Progenitor cell of endocrine pancreas (in vitro differentiated cells): Measurements from ENCODE around the gene CCDC14. TPM values are rescaled to one million over a fixed set of nuclear protein-coding genes. Genes with fewer than 3 reads are reported as not detected.
A peak's percentile ranks its signal among the peaks of the same experiment; 100 is the strongest.
"Not testable (repeated sequence)": the region's sequence is repeated elsewhere in the genome, so short reads cannot be mapped to it uniquely, and the experiment has no call there.

Experiments used
- DNase-seq: peaks from one replicate; pipeline ENCODE4 v3.0.0; 2021; ENCODE audit warnings: low spot score; ENCODE audit not compliant: unreplicated experiment
- H3K27ac Mint-ChIP-seq: 2 replicates; pipeline ENCODE4 v1.8.0; 2021; ENCODE audit warnings: mild to moderate bottlenecking, moderate library complexity, mixed read lengths
- H3K27me3 Mint-ChIP-seq: 2 replicates; pipeline ENCODE4 v1.8.0; 2021; ENCODE audit warnings: mixed read lengths
- H3K36me3 Mint-ChIP-seq: 2 replicates; pipeline ENCODE4 v1.8.0; 2022; ENCODE audit warnings: mixed read lengths; ENCODE audit not compliant: insufficient read depth
- H3K4me1 Mint-ChIP-seq: 2 replicates; pipeline ENCODE4 v1.8.0; 2021; ENCODE audit warnings: low read depth, mixed read lengths
- H3K4me3 Mint-ChIP-seq: 2 replicates; pipeline ENCODE4 v1.8.0; 2021; ENCODE audit warnings: low read depth, mild to moderate bottlenecking, moderate library complexity, mixed read lengths
- H3K9me3 Mint-ChIP-seq: 2 replicates; pipeline ENCODE4 v1.8.0; 2021; ENCODE audit warnings: low read depth, mixed read lengths
- CTCF ChIP-seq: fragments of 200-600 bp; sonication (generic); IDR thresholded peaks from one replicate; pipeline ENCODE4 v1.5.0; 2021; ENCODE audit warnings: antibody characterized with exemption, mild to moderate bottlenecking; ENCODE audit not compliant: unreplicated experiment
- long read RNA-seq: library from polyadenylated mRNA; unstranded; transcript quantifications from one replicate; pipeline ENCODE4 v2.0.0, GENCODE V29; 2020
- total RNA-seq: library from RNA; stranded (reverse); gene quantifications from 2 replicates; pipeline ENCODE4 v1.2.1, GENCODE V29; 2021

Gene CCDC14, protein sequence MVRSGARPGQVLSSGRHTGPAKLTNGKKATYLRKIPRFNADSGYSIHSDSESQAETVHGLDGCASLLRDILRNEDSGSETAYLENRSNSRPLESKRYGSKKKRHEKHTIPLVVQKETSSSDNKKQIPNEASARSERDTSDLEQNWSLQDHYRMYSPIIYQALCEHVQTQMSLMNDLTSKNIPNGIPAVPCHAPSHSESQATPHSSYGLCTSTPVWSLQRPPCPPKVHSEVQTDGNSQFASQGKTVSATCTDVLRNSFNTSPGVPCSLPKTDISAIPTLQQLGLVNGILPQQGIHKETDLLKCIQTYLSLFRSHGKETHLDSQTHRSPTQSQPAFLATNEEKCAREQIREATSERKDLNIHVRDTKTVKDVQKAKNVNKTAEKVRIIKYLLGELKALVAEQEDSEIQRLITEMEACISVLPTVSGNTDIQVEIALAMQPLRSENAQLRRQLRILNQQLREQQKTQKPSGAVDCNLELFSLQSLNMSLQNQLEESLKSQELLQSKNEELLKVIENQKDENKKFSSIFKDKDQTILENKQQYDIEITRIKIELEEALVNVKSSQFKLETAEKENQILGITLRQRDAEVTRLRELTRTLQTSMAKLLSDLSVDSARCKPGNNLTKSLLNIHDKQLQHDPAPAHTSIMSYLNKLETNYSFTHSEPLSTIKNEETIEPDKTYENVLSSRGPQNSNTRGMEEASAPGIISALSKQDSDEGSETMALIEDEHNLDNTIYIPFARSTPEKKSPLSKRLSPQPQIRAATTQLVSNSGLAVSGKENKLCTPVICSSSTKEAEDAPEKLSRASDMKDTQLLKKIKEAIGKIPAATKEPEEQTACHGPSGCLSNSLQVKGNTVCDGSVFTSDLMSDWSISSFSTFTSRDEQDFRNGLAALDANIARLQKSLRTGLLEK
- total RNA-seq = 114 and 121 TPM in 2 replicates
- long read RNA-seq, full-length matches to known transcripts = 14 of 184 reads
- long read RNA-seq, partial matches to known transcripts = 38 of 184 reads
- long read RNA-seq, other reads (novel, unspliced or antisense) = 132 of 184 reads

- Mint-ChIP-seq H3K4me1 (peaks cover 9% of the 10 kb centered on the region), H3K9me3 (no peaks in the 10 kb centered on the region), H3K27me3 (peaks cover 6% of the 10 kb centered on the region), H3K36me3 (no peaks in the 10 kb centered on the region), H3K4me3 (peak within 1 kb of the TSS; percentile 96), H3K27ac (peak within 1 kb of the TSS; percentile 99)
- no peak for TF ChIP-seq CTCF
- peak; percentile 92 for DNase-seq
These were observed at the start of gene CCDC14 for GRCh38 chr3:123960781-123961507. Gene CCDC14, minus strand, starts transcription at chr3:123961229. Its CDS starts 56 bp downstream, at chr3:123961173.

- not testable (repeated sequence) for H3K4me3 Mint-ChIP-seq
- H3K27me3 Mint-ChIP-seq = peaks cover 40% of the 10 kb centered on the region
These were observed 47.3 kb upstream of the CCDC14 start for GRCh38 chr3:124008321-124008720.

GRCh38 chr3:124007186-124007585 is 46.2 kb upstream of the CCDC14 start:
- Mint-ChIP-seq H3K4me3 (no peak overlapping the region), H3K9me3 (no peaks in the 10 kb centered on the region), H3K4me1 (no peaks in the 10 kb centered on the region), H3K27ac (no peak overlapping the region), H3K27me3 (peaks cover 34% of the 10 kb centered on the region), H3K36me3 (no peaks in the 10 kb centered on the region)
- no peak for DNase-seq
- no peak for TF ChIP-seq CTCF

More at GRCh38 chr3:124008321-124008720, 47.3 kb upstream of the CCDC14 start:
- not testable (repeated sequence) for H3K9me3 Mint-ChIP-seq, DNase-seq, H3K4me1 Mint-ChIP-seq, H3K27ac Mint-ChIP-seq, H3K36me3 Mint-ChIP-seq

- H3K4me1 Mint-ChIP-seq, H3K4me3 Mint-ChIP-seq: not testable (repeated sequence)
These were observed 41.5 kb upstream of the CCDC14 start for GRCh38 chr3:124002405-124003079.

GRCh38 chr3:124001366-124001765 is 40.3 kb upstream of the CCDC14 start:
- H3K27ac Mint-ChIP-seq = not testable (repeated sequence)

More at GRCh38 chr3:124002405-124003079, 41.5 kb upstream of the CCDC14 start:
- not testable (repeated sequence) for H3K36me3 Mint-ChIP-seq, H3K27ac Mint-ChIP-seq, H3K9me3 Mint-ChIP-seq, DNase-seq
- H3K27me3 Mint-ChIP-seq = peaks cover 48% of the 10 kb centered on the region

GRCh38 chr3:123997543-123997942 is 36.5 kb upstream of the CCDC14 start:
- Mint-ChIP-seq H3K4me1 (no peaks in the 10 kb centered on the region), H3K27me3 (peaks cover 30% of the 10 kb centered on the region), H3K36me3 (no peaks in the 10 kb centered on the region), H3K27ac (no peak overlapping the region), H3K4me3 (no peak overlapping the region), H3K9me3 (no peaks in the 10 kb centered on the region)
- TF ChIP-seq CTCF = no peak
- DNase-seq = no peak

More at GRCh38 chr3:124001366-124001765, 40.3 kb upstream of the CCDC14 start:
- not testable (repeated sequence) for H3K9me3 Mint-ChIP-seq, H3K36me3 Mint-ChIP-seq, H3K4me3 Mint-ChIP-seq, DNase-seq, H3K4me1 Mint-ChIP-seq
- H3K27me3 Mint-ChIP-seq = peaks cover 38% of the 10 kb centered on the region
